HL-60 (cell line): ENCODE results near the gene C11orf98.

ENCODE experiments used
- GABPA ChIP-seq: IDR thresholded peaks from 2 replicates; pipeline ENCODE4 v1.6.1; 2012; ENCODE audit warnings: low read depth
- POLR2AphosphoS5 ChIP-seq: IDR thresholded peaks from 2 replicates; pipeline ENCODE4 v1.6.1; 2012; ENCODE audit warnings: low read depth
- SPI1 ChIP-seq: IDR thresholded peaks from 2 replicates; pipeline ENCODE4 v1.6.1; 2012; ENCODE audit warnings: low read depth, mild to moderate bottlenecking, borderline replicate concordance
- TF ChIP-seq, protein P1 (sequence below): IDR thresholded peaks from one replicate; pipeline ENCODE4 v1.5.1; 2011; ENCODE audit warnings: low read length, control low read depth, inconsistent platforms; ENCODE audit not compliant: insufficient read depth

DNA sequence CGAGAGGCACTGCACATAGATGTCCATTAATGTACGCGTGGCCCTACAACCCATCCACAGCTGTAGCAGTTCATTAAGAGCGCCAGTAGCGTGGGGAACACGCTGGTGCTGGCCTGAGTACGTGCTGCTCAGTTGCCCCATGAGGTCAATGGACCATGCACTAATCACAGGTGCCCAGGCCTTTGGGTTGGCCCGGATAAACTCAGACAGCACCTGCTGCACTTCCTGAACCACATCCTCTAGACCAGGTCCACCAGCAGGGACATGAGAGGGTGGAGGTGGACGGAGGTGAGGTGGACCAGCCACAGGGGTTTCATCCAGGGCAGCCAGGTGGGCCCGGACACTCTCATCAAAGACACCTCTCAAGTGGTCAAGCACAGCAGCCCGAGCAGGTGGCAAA lies 15.5 kb downstream of the C11orf98 start:
- TF ChIP-seq, protein P1, sequence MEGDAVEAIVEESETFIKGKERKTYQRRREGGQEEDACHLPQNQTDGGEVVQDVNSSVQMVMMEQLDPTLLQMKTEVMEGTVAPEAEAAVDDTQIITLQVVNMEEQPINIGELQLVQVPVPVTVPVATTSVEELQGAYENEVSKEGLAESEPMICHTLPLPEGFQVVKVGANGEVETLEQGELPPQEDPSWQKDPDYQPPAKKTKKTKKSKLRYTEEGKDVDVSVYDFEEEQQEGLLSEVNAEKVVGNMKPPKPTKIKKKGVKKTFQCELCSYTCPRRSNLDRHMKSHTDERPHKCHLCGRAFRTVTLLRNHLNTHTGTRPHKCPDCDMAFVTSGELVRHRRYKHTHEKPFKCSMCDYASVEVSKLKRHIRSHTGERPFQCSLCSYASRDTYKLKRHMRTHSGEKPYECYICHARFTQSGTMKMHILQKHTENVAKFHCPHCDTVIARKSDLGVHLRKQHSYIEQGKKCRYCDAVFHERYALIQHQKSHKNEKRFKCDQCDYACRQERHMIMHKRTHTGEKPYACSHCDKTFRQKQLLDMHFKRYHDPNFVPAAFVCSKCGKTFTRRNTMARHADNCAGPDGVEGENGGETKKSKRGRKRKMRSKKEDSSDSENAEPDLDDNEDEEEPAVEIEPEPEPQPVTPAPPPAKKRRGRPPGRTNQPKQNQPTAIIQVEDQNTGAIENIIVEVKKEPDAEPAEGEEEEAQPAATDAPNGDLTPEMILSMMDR = no peak
- no peak for TF ChIP-seq GABPA
- no peak for TF ChIP-seq SPI1
- TF ChIP-seq POLR2AphosphoS5 = no peak
